Thyroid gland (tissue), 4 donors: Measurements from ENCODE around the gene GSG1L.

Source experiments
- CTCF ChIP-seq, 6 experiments: fragments of 200-600 bp in 3 of 6; fragments of 450-650 bp in 3 of 6; sonication (generic) in 3 of 6; IDR thresholded peaks; one replicate each; pipeline ENCODE4 v1.5.1; 2016 to 2019; ENCODE audit warnings: antibody characterized with exemption in 6 of 6, mild to moderate bottlenecking in 2 of 6, inconsistent platforms in 1 of 6, moderate library complexity in 1 of 6
- POLR2A ChIP-seq, 2 donors: fragments of 450-650 bp; IDR thresholded peaks; one replicate each; pipeline ENCODE4 v1.6.1; 2017; ENCODE audit warnings: antibody characterized with exemption in 2 of 2, mild to moderate bottlenecking in 2 of 2, moderate library complexity in 1 of 2

GRCh38 chr16:28064706-28065249 lies 1.3 kb upstream of the GSG1L start:
- no peak for TF ChIP-seq CTCF (IDR thresholded peaks at IDR 0.05)
- no peak for TF ChIP-seq POLR2A (IDR thresholded peaks at IDR 0.05)
